GM04503 (cell line): ENCODE results near the gene CARHSP1.
"Not testable (repeated sequence)": the region's sequence is repeated elsewhere in the genome, so short reads cannot be mapped to it uniquely, and the experiment has no call there.

Experiments
- DNase-seq: peaks from one replicate; pipeline ENCODE4 v3.0.0-alpha.2; 2012; ENCODE audit warnings: low read depth

Gene CARHSP1

DNA sequence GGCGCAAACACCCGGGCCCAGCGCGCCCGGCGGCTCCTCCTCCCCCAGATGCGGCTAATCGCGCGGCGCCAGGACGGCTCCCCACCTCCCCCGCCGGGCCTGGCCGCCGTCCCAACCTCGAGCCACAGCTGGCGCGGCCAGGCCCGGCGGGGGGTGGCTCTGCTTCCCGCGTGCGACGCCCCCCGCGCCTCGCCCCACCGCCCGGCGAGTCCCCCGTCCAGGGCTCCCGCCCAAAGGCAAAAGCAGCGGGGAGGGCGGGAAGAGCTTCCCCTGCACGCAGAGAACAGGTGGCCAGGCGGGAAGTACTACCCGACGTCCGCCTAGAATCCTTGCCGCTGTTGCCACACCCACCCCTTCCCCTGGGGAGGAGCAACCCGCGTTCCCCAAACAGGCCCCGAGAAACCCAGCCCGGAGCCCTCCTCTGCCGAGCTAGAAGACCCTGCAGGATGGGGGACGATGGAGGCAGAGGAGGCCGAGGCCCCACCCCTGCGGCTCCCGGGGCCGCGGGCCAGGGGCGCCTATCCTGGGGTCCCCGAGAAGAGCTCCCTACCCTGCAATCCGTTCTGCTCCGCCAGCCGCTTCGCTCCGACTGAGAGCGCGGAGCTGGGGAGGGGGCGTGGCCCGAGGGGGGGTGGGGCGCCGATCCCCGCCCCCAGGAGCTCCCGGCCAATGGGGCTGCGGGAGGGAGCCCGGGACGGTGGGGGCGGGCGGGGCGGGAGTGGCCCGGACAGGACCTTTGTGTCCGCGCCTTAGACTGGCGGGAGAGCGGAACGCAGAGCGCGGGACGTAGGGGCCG lies at the start of gene CARHSP1:
Gene CARHSP1 (minus strand): TSS at position 591 of the 796 bp plus-strand sequence. CDS start 9,678 bp downstream, outside the sequence.
- DNase-seq = no peak

DNA sequence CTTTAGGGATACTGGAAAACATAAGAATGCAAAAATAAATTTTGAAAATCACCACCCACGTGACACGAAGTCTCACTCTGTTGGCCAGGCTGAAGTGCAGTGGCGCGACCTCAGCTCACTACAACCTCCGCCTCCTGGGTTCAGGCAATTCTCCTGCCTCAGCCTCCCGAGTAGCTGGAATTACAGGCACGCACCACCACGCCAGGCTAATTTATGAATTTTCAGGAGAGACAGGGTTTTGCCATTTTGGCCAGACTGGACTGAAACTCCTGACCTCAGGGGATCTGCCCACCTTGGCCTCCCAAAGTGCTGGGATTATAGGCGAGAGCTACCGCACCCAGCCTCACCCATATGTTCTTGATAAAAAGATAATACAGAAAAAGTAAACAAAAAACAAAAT lies 48.5 kb upstream of the CARHSP1 start:
- not testable (repeated sequence) for DNase-seq

DNA sequence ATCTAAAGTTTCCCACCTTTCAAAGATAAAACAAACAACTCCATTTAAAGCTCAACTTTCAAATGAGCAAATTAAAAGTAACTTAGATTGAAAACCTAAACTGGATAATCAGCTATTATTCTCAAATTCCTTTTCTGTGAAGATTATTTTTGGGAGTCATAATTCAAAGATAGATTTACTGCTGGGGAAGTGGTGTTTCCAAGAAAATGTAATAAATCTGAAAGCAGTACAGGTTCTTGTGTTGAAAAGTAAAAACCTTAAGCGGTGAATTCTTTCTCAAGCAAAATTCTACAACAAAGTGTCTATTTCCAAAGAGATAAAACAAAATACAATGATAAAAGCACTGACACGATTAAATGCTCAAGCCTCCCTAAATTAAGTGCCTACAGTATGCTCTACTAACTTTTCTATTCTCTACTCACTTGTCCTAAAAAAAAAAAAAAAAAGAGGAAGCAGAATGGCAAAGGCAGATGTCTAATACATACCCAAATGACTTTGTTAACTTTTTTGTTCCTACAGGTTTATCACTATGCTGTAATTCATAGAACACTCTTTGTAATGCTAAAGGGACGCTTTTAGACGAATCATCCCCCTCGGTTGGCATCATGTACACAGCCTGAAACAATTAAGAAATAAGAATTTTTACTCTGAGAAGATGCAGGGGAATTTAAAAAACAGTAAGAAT lies 47.9 kb upstream of the CARHSP1 start:
- DNase-seq = no peak

DNA sequence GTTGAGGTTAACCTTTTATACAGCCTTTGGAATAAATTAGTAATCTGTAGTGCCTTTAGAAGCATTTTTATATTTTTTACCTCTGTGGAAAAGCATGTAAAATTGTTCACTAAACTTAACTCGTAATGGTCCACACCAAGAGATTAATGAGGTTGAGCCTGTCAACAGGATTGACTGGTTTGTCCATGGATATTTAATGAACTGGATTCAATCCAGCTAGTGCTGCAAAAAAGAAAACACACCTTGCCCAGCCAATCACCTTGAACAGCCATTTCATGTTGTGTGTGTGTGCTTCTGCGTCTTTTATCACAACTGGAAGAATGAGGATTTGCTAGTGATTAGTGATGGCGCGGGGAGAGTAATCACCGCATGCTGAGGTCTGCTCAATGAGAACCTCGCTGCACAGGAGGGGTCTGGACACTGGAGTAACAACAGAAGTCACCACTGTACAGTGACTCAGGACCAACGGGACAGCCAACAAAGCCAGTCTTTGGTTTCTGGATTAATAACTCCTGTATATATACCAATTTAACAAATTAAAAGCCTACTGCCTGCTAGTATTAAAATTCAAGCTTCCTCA lies 47.0 kb upstream of the CARHSP1 start:
- DNase-seq = no peak

DNA sequence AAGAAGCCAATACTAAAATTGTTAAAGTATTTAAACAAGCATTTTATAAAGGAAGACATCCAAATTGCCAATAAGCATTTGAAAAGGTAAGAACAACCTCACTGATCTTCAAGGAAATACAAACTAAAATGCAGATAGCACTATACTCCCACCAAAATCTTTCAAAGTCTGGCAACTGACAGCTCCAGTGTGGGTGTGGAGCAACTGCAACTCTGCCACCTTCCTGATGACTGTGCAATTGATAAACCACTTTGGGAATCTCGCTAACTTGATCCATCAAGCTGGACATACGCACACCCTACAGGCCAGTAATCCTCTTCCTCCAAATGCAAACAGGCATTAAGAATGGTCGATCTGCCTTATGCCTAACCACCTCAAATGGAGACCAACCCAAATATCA lies 45.3 kb upstream of the CARHSP1 start:
- no peak for DNase-seq

DNA sequence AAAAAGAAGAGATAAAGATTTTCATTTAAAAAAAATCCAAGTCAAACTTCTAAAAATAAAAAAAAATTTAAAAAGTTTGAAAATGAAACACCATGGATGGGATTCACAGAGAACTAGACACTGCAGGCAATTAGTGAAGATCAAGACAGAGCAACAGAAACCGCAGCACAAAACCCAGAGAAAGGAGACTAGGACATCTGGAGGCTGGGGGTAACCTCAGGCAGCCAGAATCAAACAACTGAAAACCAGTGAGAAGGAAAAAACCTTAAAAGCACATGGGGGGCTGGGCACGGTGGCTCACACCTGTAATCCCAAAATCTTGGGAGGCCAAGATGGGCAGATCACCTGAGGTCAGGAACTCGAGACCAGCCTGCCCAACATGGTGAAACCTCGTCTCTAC lies 44.0 kb upstream of the CARHSP1 start:
- DNase-seq = no peak

DNA sequence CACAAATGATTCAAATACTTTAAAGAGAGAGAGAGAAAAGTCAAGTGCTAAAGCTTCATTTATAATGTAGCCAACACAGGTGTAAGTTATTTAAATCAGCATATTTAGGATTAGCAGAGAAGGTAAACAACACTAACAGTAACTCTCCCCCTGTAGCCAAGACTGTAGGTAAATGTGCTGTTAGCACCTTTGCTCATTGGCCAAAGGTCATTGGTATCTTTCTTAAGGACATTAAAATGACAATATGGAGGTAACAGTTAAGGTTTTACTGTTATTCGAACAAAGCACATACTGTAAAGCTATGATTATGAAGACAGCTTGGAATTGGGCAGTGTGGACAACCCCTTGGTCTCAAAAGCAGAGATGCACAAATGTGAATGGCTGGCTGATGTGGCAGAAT lies 42.0 kb upstream of the CARHSP1 start:
- DNase-seq = no peak

DNA sequence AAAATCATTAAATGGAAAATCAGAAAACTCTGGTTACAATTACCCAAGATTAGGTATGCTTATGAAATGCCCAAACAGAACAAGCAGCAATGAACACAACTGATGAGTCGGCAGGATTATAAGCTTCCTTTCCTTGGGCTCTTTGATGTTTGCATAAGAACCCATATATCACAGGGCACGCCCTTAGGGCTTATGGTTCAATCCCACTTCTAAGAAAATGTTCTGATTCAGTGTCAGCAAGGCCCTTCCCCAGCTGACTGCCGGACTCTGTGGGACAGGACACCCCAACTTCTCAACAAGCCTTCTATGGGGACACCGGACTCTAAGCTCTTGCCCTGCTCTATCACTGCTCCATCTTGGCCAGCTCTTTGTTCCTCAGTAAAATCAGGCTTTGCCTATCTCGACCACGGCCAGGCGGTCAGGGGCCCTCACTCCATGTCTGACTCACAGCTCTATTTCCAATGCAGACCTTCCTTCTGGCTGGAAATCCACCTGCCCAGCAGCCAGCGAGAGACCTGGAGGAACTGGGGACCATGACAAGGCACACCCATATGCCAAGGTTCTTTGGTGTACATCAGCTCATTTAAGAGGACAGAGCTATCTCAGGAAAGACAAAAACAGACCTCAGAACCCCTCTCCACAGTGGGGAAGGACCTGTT lies 40.1 kb upstream of the CARHSP1 start:
- no peak for DNase-seq

DNA sequence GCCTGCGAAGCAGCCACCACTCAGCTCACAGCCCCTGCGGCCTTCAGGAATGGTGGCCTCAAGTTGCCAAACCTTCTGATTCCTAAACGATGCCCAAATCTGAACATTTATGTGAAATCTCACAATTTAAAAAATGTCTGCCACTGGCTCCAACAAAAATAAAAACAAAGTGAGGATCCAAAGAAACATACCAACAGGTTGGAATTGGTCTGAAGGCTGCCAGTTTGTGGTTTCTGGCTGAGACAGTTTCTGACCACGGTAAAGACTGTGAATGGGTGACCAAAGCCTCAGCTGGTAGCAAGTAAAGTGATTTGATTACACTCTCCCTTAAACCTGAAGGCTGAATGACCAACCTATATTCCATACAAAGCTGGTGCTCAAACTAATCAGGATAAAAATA lies 38.3 kb upstream of the CARHSP1 start:
- no peak for DNase-seq

DNA sequence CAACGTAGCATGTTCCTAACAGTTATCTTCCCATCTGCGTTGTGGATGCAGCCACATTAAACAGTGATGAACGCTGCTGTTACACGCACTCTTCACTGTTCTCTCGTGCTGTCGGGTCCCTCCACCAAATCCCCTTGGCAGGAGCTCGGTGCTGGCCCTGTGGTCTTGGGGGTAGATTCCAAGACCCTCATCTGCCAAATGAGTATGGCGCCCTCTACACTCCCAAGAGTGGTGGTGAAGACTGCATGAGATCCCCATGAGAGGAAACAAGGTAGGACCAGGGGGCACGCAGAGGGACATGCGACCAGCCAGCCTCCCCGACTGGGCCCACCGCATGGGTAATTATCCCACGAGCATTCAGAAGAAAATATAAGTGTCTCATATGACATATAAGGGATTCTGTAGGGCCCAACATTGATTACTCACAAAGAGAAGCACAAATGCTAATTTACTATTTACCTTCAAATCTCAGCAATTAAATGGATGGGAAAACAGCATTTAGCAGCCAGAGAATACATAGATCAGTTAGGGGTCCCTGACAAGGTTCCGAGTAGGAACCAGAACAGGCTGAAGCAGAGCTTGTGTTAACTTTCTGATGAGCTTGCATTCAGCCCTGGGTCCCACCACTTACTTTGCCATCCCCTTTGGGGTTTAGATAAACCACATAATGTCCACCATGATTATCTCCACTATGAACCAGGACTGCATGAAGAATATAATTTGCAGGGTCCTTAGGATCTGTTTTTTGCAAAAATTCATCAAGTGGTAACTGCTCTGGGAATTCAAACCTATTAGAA lies 37.2 kb upstream of the CARHSP1 start:
- DNase-seq = no peak

DNA sequence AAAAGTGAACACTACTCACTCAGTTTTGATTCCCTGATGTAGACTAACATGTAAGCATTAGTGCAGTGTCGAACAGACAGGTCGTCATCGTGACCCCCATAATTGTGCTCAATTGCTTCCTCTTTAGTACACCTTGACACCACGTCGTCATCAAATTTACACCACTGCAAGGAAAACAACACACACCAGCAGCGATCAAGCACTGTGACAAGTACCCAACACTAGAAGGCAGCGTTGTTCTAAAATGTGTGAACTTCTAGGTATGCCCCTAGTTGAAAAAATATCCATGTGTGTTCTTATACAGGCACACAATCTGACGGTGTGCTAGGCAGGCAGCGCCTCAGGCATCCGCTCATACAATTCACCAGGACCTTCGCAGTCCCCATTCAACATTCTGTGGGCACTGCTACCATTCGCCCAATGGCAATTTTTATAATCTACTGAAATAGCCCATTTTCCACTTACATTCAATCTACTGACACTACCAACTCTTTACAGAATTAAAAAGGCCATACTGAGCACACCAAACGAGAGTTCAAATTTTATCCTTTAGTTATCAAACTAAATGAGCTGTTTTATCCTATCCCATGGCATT lies 36.5 kb upstream of the CARHSP1 start:
- DNase-seq = no peak

DNA sequence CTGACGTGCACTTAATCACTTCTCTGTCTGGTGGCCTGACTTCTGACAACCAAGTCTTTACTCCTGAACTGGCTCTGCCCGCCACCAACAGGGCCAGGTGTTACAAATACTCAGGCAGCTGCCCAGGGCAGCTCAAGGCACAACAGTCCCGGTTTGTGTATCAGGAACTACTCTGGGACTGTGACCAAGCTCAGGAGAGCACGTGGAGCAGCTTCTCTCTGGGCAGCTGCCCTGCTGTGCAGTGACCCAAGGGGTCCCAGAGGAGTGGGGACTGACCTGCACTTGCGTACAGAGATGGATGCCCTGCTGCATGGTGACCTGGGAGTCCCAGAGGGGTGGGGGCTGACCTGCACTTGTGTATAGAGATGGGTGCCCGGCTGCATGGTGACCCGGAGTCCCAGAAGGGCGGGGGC lies 35.2 kb upstream of the CARHSP1 start:
- DNase-seq = no peak

DNA sequence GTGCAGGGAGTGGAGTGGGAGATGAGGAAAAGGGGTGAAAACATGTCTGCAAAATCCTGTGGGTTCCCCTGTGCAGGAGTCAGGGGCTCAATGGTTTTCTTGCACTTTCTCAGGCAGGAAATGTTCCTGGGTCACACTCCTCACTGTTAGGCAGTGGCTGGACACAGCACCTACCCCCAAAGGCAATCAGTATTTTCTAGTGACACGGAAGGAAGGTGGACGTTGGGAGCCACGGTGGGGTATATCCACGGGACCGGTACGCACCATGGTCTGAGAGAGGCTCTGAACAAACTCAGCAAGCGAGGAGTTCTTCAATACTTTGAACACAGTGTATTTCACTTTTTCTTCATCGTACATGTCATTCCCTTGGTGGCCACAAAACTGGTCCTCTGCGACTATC lies 34.2 kb upstream of the CARHSP1 start:
- DNase-seq = no peak

DNA sequence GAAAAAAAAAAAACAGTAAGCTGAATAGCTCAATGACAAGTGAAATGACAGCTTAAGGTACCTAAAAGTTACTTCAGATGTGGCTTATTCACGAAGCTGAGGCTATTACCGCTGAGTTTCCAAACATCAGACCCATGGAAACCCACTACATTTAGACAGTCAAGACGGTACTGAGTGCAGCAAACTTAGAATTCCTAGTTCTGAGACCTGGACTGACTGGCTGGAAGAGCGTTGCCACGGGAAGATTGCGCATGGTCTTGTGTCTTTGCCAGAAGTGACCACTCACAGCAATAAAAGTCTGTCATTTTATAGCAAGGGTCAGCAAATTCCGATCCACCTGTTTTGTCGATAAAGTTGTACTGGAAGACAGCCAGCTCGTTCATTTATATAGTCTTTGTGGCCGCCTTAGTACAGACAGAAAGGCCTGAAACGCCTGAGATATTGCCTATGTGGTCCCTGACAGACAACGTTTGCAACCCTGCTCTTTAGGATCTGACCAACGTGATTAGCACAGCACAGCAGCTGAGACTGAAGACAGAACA lies 32.6 kb upstream of the CARHSP1 start:
- no peak for DNase-seq

DNA sequence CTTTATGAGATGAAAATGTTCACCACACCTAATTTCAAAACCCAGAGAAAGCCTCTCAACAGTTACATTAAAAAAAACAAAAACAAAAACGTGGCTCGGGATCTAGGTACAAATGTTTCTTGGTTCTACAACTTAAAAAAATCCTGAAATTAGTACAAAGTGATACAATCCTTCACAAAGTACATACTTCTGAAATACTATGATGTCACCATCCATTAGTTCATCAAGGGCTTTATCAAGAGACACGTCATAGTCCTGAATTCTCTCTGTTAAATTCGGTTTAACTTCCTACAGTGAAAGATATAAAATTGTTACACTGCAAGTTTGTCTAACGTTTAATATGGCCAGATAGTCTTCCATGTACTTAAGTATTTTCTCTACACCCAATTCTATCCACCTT lies 31.5 kb upstream of the CARHSP1 start:
- DNase-seq = no peak

DNA sequence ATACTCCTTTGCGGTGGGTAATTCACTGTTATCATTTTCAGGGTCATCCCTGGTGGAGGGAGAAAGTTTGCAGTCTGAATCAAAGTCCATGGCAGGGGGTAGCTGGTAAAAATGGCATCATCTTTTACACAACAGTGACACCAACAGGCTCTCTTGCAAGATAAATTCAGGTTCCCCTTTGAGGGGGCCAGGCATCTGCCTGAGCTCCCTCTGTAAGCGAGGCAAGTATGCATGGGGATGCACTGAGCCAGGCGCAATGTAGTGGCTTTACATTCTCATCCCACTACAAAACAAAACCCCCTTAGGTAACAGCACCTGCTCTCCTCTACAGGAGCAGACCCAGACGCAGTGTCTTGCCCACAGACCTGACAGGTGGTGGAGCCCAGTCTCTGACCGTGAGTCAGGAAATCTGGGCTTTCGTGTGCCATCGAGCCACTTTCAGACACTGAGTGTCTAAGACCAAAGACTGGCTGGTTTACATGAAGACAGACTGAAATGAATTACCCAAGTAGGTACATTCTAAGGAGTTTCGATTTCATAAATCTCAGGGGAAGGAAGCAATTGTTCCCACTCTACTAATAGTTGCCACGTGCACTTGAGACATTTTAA lies 31.0 kb upstream of the CARHSP1 start:
- no peak for DNase-seq

DNA sequence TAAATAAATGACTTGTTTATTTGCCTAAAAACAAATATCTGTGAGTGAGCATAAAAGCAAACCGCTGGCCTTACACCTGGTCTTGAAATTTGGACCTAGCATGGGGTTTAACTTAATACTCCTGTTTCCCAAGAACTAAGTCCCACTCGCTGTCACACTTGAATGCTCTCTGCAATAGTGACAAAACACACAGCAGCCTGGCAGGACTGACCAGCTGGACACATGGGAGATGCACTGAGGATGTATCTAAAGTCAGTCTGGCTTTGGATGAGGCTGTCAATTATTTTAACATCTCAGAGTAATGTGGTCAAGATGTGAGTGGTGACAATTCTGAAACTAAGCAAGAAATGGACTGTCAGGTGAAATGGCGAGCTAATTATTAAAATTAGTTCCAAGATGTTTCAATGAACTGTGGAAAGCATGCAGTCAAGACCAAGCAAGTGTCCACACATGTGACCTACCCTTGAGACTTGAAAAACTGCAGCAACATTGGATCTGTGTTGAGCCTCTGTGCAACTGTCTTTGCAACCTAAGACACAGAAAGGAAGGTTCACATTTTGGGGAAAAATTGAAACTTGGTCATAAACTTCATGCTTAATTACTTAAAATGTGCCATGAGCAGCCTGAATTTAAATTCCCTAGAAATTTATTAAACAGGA lies 30.0 kb upstream of the CARHSP1 start:
- DNase-seq = no peak

DNA sequence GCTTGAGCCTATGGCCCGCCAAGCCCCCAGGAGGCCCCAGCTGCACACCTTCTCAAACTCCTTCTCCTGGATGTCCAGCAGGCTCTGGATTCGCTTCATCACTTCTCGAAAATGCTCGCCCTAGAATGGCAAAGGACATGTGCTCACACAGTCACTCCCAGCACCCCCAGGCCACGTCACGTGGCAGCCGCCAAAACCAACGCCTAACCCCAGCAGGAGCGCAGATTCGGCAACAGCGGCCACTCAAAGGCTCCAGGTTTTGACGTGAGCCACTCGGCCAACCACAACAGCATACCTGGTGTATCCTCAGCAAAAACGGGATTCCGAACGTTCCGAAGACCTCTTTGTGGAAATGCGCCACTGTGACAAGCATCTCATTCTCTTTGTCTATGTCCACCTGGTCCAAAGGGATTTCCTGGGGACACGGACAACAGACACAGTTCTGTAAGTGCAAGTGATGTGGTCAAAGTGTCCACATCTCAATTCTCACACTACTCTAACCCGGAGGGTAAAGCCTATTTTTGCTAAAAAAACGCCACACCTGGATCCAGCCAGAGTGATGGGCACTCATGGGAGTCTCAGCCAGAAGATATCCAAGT lies 26.0 kb upstream of the CARHSP1 start:
- no peak for DNase-seq

DNA sequence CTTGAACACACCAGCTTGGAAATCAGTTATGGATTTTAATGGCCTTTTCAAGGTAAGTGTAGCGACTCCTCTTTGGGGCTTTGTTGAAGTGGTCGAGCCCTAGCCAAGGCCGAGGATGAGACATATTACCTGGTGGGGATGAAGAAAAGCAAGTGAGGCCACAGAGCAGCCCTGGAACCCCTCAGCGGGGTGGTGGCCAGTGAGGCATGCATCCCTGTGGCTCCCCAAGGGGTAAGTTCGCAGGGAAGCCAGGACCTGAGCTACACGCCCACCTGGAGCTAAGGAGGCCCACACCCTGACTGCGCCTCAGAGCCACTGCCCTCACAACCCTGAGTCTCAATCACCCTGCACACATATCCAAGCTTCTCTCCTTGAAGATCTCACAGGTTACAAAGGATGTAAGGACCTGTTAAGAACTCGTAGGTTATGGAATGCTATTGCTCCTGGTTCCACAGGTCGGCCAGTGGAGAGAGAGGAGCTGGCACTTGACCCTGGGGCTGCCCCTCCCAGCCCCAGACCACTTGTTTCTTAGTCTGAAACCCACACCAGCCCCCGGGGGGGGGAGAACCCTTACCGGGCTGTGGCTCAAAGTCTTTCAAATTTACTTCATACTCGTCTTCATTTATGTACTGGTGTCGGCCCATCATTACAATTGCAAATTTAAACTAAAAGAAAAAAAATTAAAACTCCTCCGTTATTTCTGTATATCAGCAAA lies 25.3 kb upstream of the CARHSP1 start:
- no peak for DNase-seq
